HG03521 (cell line): ENCODE data around the gene MTURN.
"Not testable (repeated sequence)": the region's sequence is repeated elsewhere in the genome, so short reads cannot be mapped to it uniquely, and the experiment has no call there.

Source experiments
- ATAC-seq: cut with Tn5 transposase; IDR thresholded peaks from one replicate; pipeline ENCODE4 v1.9.1; 2021; ENCODE audit warnings: mild to moderate bottlenecking, moderate library complexity; ENCODE audit not compliant: unreplicated experiment

Gene MTURN

DNA sequence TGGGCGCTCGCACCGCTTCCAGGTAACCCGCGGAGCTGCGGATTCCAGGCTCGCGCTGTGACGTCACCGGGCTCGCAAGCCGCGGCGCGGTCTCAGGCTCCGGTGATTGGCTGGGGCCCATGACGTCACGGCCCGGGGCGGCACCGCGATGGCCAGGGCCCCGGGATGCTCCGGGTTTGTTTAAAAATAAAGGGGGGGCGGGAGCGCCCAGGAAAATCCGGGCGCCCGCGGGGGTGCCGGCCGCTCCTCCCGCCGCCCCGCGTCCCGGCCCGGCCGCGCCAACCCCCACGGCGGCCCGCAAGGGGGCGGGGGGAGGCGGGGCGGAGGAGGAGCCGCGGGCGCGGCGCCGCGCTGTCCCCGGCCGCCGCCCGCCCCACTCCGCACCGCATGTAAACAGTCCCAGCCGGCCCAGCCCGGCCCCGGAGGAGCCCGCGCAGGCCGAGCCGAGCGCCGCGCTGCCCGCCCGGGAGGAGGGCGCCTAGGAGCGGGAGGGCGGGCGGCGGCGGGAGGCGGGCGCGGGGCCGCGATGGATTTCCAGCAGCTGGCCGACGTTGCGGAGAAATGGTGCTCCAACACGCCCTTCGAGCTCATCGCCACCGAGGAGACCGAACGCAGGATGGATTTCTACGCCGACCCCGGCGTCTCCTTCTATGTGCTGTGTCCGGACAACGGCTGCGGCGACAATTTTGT is at the start of gene MTURN:
Gene MTURN, plus strand, starts transcription at position 376 of the 690 bp plus-strand sequence. Its CDS starts 151 bp downstream, at position 527.
- ATAC-seq = peak; percentile 87

- ATAC-seq = no peak
These were observed 48.3 kb upstream of the MTURN start for GRCh38 chr7:30086529-30086928.

- ATAC-seq = no peak
These were observed 47.4 kb upstream of the MTURN start for GRCh38 chr7:30087371-30087770.

DNA sequence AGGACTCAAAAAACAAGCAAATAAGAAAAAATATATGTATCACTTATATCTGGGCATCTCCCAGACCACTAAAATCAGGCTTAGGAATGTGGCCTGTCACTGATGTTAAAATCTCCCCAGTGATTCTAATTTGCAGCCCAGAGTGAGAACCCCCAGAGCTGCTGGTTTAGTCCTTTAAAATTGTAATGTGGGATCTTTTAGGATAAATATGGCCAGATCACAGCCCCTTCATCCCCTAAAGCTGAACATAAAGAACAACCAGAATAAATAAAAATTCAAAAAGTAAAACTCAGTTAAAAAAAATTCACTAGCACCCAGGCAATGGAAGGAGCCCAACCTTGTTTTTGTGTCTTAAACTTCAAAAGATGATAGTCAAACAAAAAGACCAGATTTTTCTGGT is 46.4 kb upstream of the MTURN start:
- no peak for ATAC-seq

- no peak for ATAC-seq
These were observed 44.7 kb upstream of the MTURN start for GRCh38 chr7:30090111-30090510.

DNA sequence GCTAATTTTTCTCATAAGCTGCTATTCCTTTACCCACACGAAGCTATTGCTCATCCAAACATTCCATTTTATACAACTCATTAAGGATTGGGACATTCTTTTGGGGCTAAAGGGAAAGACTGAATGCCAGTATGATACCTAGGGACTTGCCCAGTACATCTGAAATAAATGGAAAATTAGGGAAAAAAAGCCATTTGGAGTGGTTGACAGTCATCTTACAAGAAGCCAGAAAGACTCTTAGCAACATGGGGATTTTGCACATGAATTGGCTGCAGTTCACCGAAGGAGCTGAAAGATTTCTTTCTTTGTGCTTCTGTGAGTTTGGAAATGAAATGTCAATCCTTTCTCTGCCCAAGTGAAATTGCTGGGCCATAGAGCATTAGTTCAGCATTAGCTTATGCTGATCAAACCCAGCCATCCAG is 43.3 kb upstream of the MTURN start:
- no peak for ATAC-seq

- no peak for ATAC-seq
These were observed 42.8 kb upstream of the MTURN start for GRCh38 chr7:30091987-30092386.

DNA sequence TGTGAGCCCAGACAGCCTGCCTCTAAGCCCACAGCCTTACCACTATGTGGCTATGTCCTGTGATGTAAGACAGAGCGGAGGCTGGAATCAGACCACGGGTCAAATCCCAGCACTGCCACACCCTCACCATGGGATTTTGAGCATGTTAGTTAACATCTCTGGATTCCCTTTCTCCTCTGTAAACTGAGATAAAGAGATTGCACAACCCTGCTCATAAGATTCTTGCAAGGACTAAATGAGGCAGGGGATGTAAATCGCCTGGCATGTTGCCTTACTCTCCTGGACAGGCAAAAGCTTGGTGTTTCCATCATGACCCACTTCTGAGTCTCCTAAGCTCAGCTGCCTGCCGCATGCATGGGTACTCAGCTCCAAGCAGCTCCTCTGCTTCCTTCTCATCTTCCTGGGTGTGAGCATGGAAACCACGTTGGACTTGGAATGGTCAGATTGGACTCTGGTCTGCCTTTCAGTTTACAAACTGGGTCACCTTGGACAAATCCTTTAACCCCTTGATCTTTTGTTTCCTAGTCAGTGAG is 41.3 kb upstream of the MTURN start:
- no peak for ATAC-seq

GRCh38 chr7:30098599-30098998 is 36.2 kb upstream of the MTURN start:
- not testable (repeated sequence) for ATAC-seq

DNA sequence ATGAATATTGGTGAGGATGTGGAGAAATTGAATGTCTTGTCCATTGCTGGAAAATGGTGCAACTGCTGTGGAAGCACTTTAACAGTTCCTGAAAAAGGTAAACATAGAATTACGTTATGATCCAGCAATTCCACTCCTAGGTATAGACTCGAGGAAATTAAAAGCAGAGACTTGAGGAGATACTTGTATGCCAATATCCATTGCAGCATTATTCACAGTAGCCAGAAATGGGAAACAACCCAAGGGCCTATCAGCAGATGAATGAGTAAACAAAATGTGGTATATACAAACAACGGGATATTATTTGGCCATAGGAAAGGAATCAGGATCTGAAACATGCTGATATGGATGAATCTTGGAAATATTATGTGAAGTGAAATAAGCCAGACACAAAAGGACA is 32.5 kb upstream of the MTURN start:
- ATAC-seq = no peak

DNA sequence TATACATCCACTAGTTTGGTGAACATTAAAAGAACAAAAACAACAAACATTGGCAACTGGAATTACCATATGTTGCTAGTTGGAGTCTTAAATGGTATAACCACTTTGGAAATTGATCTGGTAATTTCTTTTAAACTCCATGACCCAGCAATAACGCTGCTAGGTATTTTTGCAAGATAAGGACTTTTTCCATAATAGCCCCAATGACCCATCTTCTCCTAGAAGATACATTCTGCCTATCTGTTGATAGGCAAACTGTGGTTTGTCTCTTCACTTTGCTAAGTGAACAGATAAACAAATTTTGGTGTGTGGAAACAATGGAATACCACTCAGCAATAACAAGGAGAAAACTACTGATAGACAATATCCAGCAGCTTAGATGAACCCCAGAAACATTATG is 30.6 kb upstream of the MTURN start:
- no peak for ATAC-seq

GRCh38 chr7:30112103-30112713 is 22.6 kb upstream of the MTURN start:
- ATAC-seq = no peak

DNA sequence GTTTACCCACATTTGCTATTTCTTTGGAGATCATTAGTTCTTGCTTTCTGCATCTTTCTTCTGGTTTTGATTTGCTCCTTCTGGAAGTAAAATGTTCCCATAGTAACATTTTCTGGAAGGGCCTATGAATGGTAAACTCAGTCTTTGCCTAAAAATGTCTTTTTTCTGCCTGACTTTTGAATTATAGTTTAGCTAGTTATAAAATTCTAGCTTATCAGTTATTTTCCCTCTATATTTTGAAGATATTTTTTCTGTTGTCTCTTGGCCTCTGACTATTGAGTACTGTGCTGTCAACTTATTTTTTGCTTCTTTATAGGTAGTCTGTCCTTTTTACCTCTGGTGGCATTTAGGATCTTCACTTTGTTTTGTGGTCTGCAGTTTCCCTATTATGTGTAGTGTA is 21.6 kb upstream of the MTURN start:
- no peak for ATAC-seq

GRCh38 chr7:30114536-30115238 is 20.1 kb upstream of the MTURN start:
- ATAC-seq = no peak

- no peak for ATAC-seq
These were observed 19.0 kb upstream of the MTURN start for GRCh38 chr7:30115709-30116297.

DNA sequence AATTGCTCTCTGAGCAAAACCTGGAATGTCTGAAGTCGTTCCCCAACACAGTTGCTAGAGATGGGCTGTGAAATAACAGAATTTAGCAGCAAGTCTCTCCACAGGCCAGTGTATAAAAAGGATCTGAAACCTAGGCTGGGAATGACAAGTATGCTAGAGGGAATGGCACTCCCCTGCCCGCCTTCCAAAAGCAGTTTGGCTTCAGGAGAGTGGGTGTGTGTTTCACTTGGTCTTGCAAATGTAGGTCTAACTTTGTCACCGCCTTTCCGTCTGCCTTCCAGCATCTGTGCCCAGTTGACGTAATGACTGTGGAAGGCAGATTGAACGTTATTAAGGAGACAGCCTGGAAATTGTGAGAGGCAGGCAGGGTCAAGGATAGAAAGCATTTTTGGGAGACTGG is 18.0 kb upstream of the MTURN start:
- no peak for ATAC-seq

DNA sequence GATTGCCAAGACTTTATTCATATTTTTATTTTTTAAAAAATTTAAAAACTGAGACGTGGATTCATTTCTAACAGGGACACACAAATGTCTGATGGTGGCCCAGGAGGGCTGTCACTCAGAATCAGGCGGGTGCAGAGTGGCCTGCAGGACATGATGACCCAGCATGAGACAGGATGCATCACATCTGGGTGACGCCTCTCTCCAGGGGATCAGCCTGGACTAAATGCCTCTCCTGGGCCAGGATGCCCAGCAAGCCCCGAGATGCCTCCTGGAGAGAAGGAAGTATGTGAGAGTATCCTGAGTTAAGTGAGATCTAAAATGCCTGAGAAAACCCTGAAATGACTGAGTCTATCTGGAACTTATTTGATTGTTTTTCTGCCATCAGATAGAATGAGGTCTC is 16.9 kb upstream of the MTURN start:
- ATAC-seq = no peak

- no peak for ATAC-seq
These were observed 14.8 kb upstream of the MTURN start for GRCh38 chr7:30119890-30120577.

- ATAC-seq = no peak
These were observed 813 bp upstream of the MTURN start for GRCh38 chr7:30133736-30134610.
